Testis (tissue), 3 donors: ENCODE measurements around the gene PDYN. TPM values are rescaled to one million over a fixed set of nuclear protein-coding genes. Genes with fewer than 3 reads are reported as not detected.

Source experiments
- DNase-seq: peaks from one replicate; pipeline ENCODE4 v3.0.0-alpha.2; 2019
- H3K27ac ChIP-seq, 2 donors: fragments of 200-600 bp; sonication (generic); one replicate each; pipeline ENCODE4 v1.5.1; 2019
- H3K27me3 ChIP-seq: fragments of 200-600 bp; sonication (generic); one replicate; pipeline ENCODE4 v1.5.1; 2019
- H3K36me3 ChIP-seq: fragments of 200-600 bp; sonication (generic); one replicate; pipeline ENCODE4 v1.5.1; 2017; ENCODE audit warnings: low read depth; ENCODE audit errors: missing control alignments
- H3K4me1 ChIP-seq: fragments of 200-600 bp; sonication (generic); one replicate; pipeline ENCODE4 v1.5.1; 2019
- H3K4me3 ChIP-seq, 2 donors: fragments of 200-600 bp; sonication (generic); one replicate each; pipeline ENCODE4 v1.5.1; 2017 to 2019
- H3K9me3 ChIP-seq: fragments of 200-600 bp; sonication (generic); one replicate; pipeline ENCODE4 v1.5.1; 2017
- POLR2A ChIP-seq: fragments of 450-650 bp; IDR thresholded peaks from one replicate; pipeline ENCODE4 v1.6.1; 2017; ENCODE audit warnings: antibody characterized with exemption, mild to moderate bottlenecking, moderate library complexity
- WGBS, 2 donors: methylation state at CpG; one replicate each; pipeline ENCODE4 v1.1.5; 2018; 5-methylcytosine and 5-hydroxymethylcytosine counted together
- intact Hi-C: fragments of 100-400 bp; cut with DNase I; formaldehyde crosslinking; loops from one replicate; pipeline ENCODE4 v1.15.1; 2023; ENCODE audit warnings: low total_unique reads
- polyA plus RNA-seq: library from polyadenylated mRNA; stranded (reverse); fragments of 350-450 nt; fragmentation: Illumina TruSeq; extraction: RNeasy Lipid Tissue Mini Kit (QIAGEN cat#74804); gene quantifications from one replicate; pipeline ENCODE4 v1.2.3, GENCODE V29; 2014; ENCODE audit warnings: low read depth, low replicate concordance; ENCODE audit not compliant: insufficient read depth
- total RNA-seq, 2 donors: library from RNA; depleted of rRNA; stranded (reverse); fragments of >200 nt; gene quantifications; one replicate each; pipeline ENCODE4 v1.2.3, GENCODE V29; 2016
- TF ChIP-seq, protein P1 (sequence below), 3 experiments: fragments of 450-650 bp in 2 of 3; fragments of 200-600 bp in 1 of 3; sonication (generic) in 1 of 3; IDR thresholded peaks; one replicate each; pipeline ENCODE4 v1.5.1; 2016 to 2019; ENCODE audit warnings: antibody characterized with exemption in 3 of 3, mild to moderate bottlenecking in 2 of 3, moderate library complexity in 1 of 3

PDYN gene
- total and polyA plus RNA-seq, 3 donors from 2014 or later: 1.6 to 5.2 (median 4.2) TPM

DNA sequence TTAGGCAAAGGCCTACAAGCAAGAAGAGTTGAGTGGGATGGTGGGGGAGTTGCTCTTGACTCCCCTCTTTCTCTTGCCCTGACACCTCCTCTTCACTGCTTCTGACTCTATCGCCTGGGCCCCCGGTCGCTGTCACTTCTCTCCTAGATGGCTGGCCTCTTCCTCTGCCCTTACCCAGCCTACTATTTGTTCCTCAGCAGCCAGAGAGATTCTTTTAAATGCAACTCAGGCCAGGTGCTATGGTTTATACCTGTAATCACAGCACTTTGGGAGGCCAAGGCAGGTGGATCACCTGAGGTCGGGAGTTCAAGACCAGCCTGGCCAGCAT is 4.3 kb upstream of the PDYN start:
- intact Hi-C loops: no loop called here
- TF ChIP-seq, protein P1, sequence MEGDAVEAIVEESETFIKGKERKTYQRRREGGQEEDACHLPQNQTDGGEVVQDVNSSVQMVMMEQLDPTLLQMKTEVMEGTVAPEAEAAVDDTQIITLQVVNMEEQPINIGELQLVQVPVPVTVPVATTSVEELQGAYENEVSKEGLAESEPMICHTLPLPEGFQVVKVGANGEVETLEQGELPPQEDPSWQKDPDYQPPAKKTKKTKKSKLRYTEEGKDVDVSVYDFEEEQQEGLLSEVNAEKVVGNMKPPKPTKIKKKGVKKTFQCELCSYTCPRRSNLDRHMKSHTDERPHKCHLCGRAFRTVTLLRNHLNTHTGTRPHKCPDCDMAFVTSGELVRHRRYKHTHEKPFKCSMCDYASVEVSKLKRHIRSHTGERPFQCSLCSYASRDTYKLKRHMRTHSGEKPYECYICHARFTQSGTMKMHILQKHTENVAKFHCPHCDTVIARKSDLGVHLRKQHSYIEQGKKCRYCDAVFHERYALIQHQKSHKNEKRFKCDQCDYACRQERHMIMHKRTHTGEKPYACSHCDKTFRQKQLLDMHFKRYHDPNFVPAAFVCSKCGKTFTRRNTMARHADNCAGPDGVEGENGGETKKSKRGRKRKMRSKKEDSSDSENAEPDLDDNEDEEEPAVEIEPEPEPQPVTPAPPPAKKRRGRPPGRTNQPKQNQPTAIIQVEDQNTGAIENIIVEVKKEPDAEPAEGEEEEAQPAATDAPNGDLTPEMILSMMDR (IDR thresholded peaks at IDR 0.05): no peak
- no peak for TF ChIP-seq POLR2A
- H3K4me3 ChIP-seq: no peak overlapping the region
- H3K4me1 ChIP-seq: no peaks in the 10 kb centered on the region
- no peak for DNase-seq
- no peaks in the 10 kb centered on the region for H3K27me3 ChIP-seq
- no peaks in the 10 kb centered on the region for H3K9me3 ChIP-seq
- H3K36me3 ChIP-seq: no peaks in the 10 kb centered on the region
- WGBS, 2 donors: 77 to 83% methylated on average over 4 of the region's 4 CpGs
- H3K27ac ChIP-seq: no peak overlapping the region

DNA sequence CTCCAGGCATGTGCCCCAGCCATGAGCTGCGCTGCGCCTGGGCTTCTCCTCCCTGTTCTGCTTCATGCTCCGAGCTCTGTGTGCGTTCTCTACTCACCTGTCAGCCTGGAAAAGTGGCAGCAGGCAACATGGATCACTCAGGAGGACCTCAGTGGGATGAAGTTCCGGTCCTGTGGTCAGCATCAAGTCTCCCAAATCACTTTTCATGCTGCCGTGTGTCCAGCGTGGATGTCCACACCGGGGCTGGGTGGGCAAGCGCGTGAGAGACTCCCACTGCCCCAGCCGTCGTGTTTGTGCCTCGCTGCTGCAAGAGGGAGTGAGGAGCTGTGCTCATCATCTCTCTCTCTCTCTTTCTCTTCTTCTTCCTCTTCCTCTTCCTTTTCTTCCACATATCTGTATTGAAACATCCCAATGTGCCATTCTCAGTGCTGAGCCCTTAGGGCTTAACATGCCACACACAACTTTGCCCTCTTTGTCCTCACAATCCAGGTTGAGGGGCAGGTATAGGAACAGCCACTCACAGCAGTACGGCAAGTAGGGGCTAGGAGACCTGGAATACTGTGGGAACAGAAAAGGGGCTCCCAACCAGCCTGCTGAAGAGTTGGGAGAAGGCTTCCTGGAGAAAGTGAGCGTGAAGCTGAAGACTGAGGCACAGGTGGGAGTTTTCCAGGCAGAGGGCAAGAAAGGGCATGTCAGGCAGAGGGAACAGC is 3.8 kb upstream of the PDYN start:
- no peaks in the 10 kb centered on the region for H3K36me3 ChIP-seq
- no peak overlapping the region for H3K27ac ChIP-seq
- no peaks in the 10 kb centered on the region for H3K27me3 ChIP-seq
- no peaks in the 10 kb centered on the region for H3K4me1 ChIP-seq
- intact Hi-C loops: no loop called here
- WGBS, 2 donors: 65 to 78% methylated on average over 12 to 15 of the region's 15 CpGs
- no peak for DNase-seq
- H3K4me3 ChIP-seq: no peak overlapping the region
- TF ChIP-seq POLR2A: no peak
- TF ChIP-seq, protein P1 (IDR thresholded peaks at IDR 0.05): no peak
- H3K9me3 ChIP-seq: no peaks in the 10 kb centered on the region

DNA sequence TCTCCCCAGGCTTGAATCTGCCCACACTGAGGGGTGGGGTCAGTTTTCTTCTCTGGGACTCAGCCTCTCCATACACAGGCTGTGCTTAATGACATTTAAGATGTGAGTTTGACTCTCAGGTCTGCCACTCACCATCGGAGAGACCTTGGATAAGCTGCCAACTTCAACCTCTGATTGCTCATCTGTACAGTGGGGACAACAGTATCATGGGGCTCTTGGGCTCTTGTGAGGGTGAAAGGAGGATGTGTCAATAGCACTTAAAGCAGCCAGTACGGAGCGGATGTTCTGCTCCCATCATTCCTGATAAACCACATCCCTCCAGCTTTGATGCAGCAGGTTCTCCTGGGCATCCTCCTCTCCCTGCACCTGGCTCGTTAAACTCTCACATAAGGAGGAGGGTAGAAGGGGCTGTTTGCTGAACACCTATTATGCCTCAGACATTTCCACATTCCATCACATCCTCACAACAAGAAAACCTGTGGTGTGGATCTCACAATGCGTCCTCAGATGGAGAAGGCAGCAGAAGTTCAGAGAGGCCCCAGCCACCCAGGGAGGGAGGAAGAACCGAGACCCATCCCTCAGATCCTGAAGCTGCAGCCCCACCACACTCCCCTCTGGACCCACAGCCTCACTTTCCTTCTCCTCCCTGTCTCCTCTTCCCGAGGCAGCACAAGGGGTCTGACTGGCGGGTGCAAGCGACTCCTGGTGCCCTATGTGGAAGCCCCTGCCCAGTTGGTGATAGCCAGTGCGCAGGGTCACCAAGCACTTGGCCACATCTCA is 1.9 kb upstream of the PDYN start:
- H3K4me3 ChIP-seq: no peak overlapping the region
- WGBS, 2 donors: 76 to 85% methylated on average over 9 to 10 of the region's 10 CpGs
- intact Hi-C loops: no loop called here
- TF ChIP-seq, protein P1 (IDR thresholded peaks at IDR 0.05): no peak
- TF ChIP-seq POLR2A: no peak
- H3K27ac ChIP-seq: no peak overlapping the region
- DNase-seq: no peak
- no peaks in the 10 kb centered on the region for H3K4me1 ChIP-seq
- no peaks in the 10 kb centered on the region for H3K9me3 ChIP-seq
- H3K36me3 ChIP-seq: no peaks in the 10 kb centered on the region
- no peaks in the 10 kb centered on the region for H3K27me3 ChIP-seq

DNA sequence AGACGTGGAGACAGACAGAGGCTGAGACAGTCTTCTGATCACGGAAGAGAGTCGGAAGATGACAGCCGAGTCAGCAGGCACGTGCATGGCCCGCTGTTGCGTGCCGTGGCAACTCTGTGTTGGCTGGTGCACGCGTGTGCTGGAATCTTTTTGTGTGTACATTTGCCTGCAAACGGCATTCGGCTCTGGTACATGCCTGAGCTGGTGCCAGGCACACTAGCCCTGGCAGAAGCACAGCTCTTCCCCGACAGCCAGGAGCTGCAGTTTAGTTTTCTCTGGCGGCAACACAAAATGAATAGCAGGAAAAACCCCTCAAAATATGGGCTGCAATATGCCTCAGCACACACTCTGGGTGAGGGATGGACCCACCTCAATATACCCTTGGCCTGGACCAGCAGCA is 769 bp upstream of the PDYN start:
- no peaks in the 10 kb centered on the region for H3K36me3 ChIP-seq
- 86 to 89% methylated on average over 14 of the region's 14 CpGs for WGBS, 2 donors
- no peaks in the 10 kb centered on the region for H3K27me3 ChIP-seq
- TF ChIP-seq, protein P1 (IDR thresholded peaks at IDR 0.05): no peak
- TF ChIP-seq POLR2A: no peak
- intact Hi-C loops: no loop called here
- H3K4me1 ChIP-seq: no peaks in the 10 kb centered on the region
- no peaks in the 10 kb centered on the region for H3K9me3 ChIP-seq
- H3K27ac ChIP-seq: no peak overlapping the region
- H3K4me3 ChIP-seq: no peak overlapping the region
- no peak for DNase-seq
